ENCODE measurements around the gene ZNF672.

- TF ChIP-seq CTCF (IDR thresholded peaks at IDR 0.05; ENCODE audit: low read depth, low read length) (no peak), POLR2A (IDR thresholded peaks at IDR 0.05; ENCODE audit: extremely low read depth, insufficient read length) (no peak)
These were observed 27.1 kb upstream of the ZNF672 start for GRCh38 chr1:248810727-248811513.
